GM18873 (cell line): ENCODE data around the gene NRXN2.
"Not testable (repeated sequence)": the region's sequence is repeated elsewhere in the genome, so short reads cannot be mapped to it uniquely, and the experiment has no call there.

Experiments used
- ATAC-seq: cut with Tn5 transposase; IDR thresholded peaks from one replicate; pipeline ENCODE4 v1.9.1; 2021; ENCODE audit warnings: mild to moderate bottlenecking, moderate library complexity, moderate number of reproducible peaks; ENCODE audit not compliant: unreplicated experiment, low FRiP score

NRXN2 gene

GRCh38 chr11:64562723-64563351 lies 160.2 kb downstream of the NRXN2 start:
- ATAC-seq, result no peak

GRCh38 chr11:64561984-64562722 lies 160.8 kb downstream of the NRXN2 start:
- ATAC-seq, result no peak

- ATAC-seq, result not testable (repeated sequence)
These were observed 161.6 kb downstream of the NRXN2 start for GRCh38 chr11:64561429-64561828.

GRCh38 chr11:64560941-64561340 lies 162.1 kb downstream of the NRXN2 start:
- no peak for ATAC-seq

- ATAC-seq, result no peak
These were observed 162.7 kb downstream of the NRXN2 start for GRCh38 chr11:64560139-64560771.

- no peak for ATAC-seq
These were observed 163.5 kb downstream of the NRXN2 start for GRCh38 chr11:64559351-64560138.

- ATAC-seq, result no peak
These were observed 164.1 kb downstream of the NRXN2 start for GRCh38 chr11:64558869-64559268.

- no peak for ATAC-seq
These were observed 164.8 kb downstream of the NRXN2 start for GRCh38 chr11:64558065-64558745.

GRCh38 chr11:64556721-64557250 lies 166.2 kb downstream of the NRXN2 start:
- ATAC-seq, result no peak
